OCI-LY1 (cell line): ENCODE results near the gene MEGF6.

Experiments
- H2AFZ ChIP-seq: fragments of 200-600 bp; sonication (generic), shearing (Covaris generic); 2 replicates; pipeline ENCODE4 v1.6.0; 2014; ENCODE audit warnings: antibody characterized with exemption, mild to moderate bottlenecking, low read length
- H3F3A ChIP-seq: fragments of 200-600 bp; sonication (generic), shearing (Covaris generic); 2 replicates; pipeline ENCODE4 v1.6.0; 2014; ENCODE audit warnings: mild to moderate bottlenecking, antibody characterized with exemption, low read length, moderate library complexity; ENCODE audit not compliant: insufficient read depth
- H3K27ac ChIP-seq: fragments of 200-600 bp; sonication (generic); 2 replicates; pipeline ENCODE4 v1.5.1; 2014; ENCODE audit warnings: low read length, mixed run types, mild to moderate bottlenecking, low read depth; ENCODE audit not compliant: poor library complexity, severe bottlenecking
- H3K27me3 ChIP-seq: fragments of 200-600 bp; sonication (generic); 2 replicates; pipeline ENCODE4 v1.6.0; 2014; ENCODE audit warnings: antibody characterized with exemption, mild to moderate bottlenecking, low read length, moderate library complexity; ENCODE audit not compliant: insufficient read depth
- H3K36me3 ChIP-seq: fragments of 200-600 bp; sonication (generic); 2 replicates; pipeline ENCODE4 v1.6.1; 2014; ENCODE audit warnings: mild to moderate bottlenecking, antibody characterized with exemption, low read length, moderate library complexity, mixed read lengths; ENCODE audit not compliant: insufficient read depth
- H3K4me1 ChIP-seq: fragments of 200-600 bp; sonication (generic); 2 replicates; pipeline ENCODE4 v1.5.1; 2014; ENCODE audit warnings: mild to moderate bottlenecking, low read length, moderate library complexity; ENCODE audit not compliant: insufficient read depth, severe bottlenecking
- H3K4me2 ChIP-seq: fragments of 200-600 bp; sonication (generic), shearing (Covaris generic); 2 replicates; pipeline ENCODE4 v1.6.1; 2014; ENCODE audit warnings: low read length
- H3K4me3 ChIP-seq: fragments of 200-600 bp; sonication (generic); 2 replicates; pipeline ENCODE4 v1.5.1; 2014; ENCODE audit warnings: low read length, low read depth, mild to moderate bottlenecking, mixed read lengths; ENCODE audit not compliant: poor library complexity, severe bottlenecking
- H3K79me2 ChIP-seq: fragments of 200-600 bp; shearing (Covaris generic); 2 replicates; pipeline ENCODE4 v1.6.1; 2016; ENCODE audit warnings: mixed run types, low read length, mixed read lengths; ENCODE audit not compliant: insufficient read depth
- H3K9ac ChIP-seq: fragments of 200-600 bp; sonication (generic), shearing (Covaris generic); 2 replicates; pipeline ENCODE4 v1.6.1; 2014; ENCODE audit warnings: mild to moderate bottlenecking, low read length, mixed read lengths
- H3K9me2 ChIP-seq: fragments of 200-600 bp; sonication (generic), shearing (Covaris generic); 2 replicates; pipeline ENCODE4 v1.6.1; 2014; ENCODE audit warnings: low read depth, mild to moderate bottlenecking, low read length, mixed read lengths
- H3K9me3 ChIP-seq: fragments of 200-600 bp; shearing (Covaris generic); 2 replicates; pipeline ENCODE4 v1.6.1; 2014; ENCODE audit warnings: low read length, mixed read lengths
- H4K20me1 ChIP-seq: fragments of 200-600 bp; sonication (generic), shearing (Covaris generic); 2 replicates; pipeline ENCODE4 v1.6.0; 2016; ENCODE audit warnings: mild to moderate bottlenecking, low read length; ENCODE audit not compliant: insufficient read depth
- EZH2 ChIP-seq: fragments of 200-600 bp; sonication (generic), shearing (Covaris generic); IDR thresholded peaks from 2 replicates; pipeline ENCODE4 v1.8.0; 2017; ENCODE audit warnings: borderline replicate concordance, mixed run types, mild to moderate bottlenecking, antibody characterized with exemption, low read length, moderate library complexity, mixed read lengths
- TF ChIP-seq, protein P1 (sequence below): fragments of 200-600 bp; sonication (generic), shearing (Covaris generic); IDR thresholded peaks from 2 replicates; pipeline ENCODE4 v1.5.1; 2017; ENCODE audit warnings: mild to moderate bottlenecking, antibody characterized with exemption, low read length, moderate library complexity, mixed read lengths

MEGF6 gene

DNA sequence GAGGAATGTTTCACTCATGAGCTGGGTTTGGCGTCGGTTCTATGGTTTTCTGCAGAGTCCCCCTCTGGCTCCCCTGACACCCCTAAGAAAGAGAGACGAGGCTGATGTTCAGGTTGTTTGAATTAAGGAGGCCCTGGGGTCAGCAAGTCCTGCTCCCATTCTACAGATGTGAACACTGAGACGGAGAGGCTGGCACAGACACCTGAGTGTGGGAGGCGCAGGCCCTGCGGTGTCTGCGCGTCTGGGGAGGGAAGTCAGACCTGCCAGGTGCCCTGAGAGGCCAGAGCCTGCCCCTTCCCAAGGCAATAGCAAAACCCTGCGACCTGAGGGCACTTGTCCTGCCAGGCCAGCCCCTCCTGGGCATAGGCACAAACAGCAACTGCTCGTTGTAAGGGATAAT is 47.7 kb downstream of the MEGF6 start:
- no peak overlapping the region for H3K27ac ChIP-seq
- no peaks in the 10 kb centered on the region for H3F3A ChIP-seq
- H3K79me2 ChIP-seq: no peaks in the 10 kb centered on the region
- no peak overlapping the region for H3K4me2 ChIP-seq
- H3K27me3 ChIP-seq: peaks cover 5% of the 10 kb centered on the region; the same call in 1 of the 2 replicates
- no peaks in the 10 kb centered on the region for H3K4me1 ChIP-seq
- no peak overlapping the region for H2AFZ ChIP-seq
- H3K9ac ChIP-seq: no peak overlapping the region
- TF ChIP-seq EZH2: no peak
- TF ChIP-seq, protein P1, sequence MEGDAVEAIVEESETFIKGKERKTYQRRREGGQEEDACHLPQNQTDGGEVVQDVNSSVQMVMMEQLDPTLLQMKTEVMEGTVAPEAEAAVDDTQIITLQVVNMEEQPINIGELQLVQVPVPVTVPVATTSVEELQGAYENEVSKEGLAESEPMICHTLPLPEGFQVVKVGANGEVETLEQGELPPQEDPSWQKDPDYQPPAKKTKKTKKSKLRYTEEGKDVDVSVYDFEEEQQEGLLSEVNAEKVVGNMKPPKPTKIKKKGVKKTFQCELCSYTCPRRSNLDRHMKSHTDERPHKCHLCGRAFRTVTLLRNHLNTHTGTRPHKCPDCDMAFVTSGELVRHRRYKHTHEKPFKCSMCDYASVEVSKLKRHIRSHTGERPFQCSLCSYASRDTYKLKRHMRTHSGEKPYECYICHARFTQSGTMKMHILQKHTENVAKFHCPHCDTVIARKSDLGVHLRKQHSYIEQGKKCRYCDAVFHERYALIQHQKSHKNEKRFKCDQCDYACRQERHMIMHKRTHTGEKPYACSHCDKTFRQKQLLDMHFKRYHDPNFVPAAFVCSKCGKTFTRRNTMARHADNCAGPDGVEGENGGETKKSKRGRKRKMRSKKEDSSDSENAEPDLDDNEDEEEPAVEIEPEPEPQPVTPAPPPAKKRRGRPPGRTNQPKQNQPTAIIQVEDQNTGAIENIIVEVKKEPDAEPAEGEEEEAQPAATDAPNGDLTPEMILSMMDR: no peak
- no peaks in the 10 kb centered on the region for H3K9me3 ChIP-seq
- H3K9me2 ChIP-seq: no peaks in the 10 kb centered on the region
- H3K4me3 ChIP-seq: no peak overlapping the region
- no peaks in the 10 kb centered on the region for H3K36me3 ChIP-seq
- H4K20me1 ChIP-seq: no peaks in the 10 kb centered on the region

DNA sequence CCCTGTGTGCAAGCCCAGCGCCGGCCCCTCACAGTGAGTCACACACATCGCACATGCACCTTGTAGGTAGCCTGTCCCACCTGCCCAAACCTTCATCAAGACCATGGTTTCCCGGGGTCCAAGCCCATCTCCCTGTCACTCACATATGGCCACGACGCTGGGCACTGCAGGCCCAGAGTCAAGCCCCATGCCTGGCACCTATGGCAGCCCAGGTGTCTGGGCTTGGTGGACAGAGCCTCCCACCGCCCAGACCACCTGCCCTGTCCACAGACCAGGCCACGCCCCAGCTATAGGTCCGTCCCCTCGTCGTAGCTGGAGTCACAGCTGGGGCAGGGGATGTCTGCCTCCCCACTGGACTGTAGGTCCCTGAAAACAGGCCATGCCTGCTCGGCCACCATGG is 48.2 kb downstream of the MEGF6 start:
- no peak overlapping the region for H3K4me2 ChIP-seq
- no peaks in the 10 kb centered on the region for H4K20me1 ChIP-seq
- no peak overlapping the region for H3K27ac ChIP-seq
- H3F3A ChIP-seq: no peaks in the 10 kb centered on the region
- no peaks in the 10 kb centered on the region for H3K9me3 ChIP-seq
- H3K9ac ChIP-seq: no peak overlapping the region
- no peak overlapping the region for H2AFZ ChIP-seq
- no peaks in the 10 kb centered on the region for H3K4me1 ChIP-seq
- TF ChIP-seq EZH2: no peak
- TF ChIP-seq, protein P1: no peak
- no peaks in the 10 kb centered on the region for H3K36me3 ChIP-seq
- no peaks in the 10 kb centered on the region for H3K9me2 ChIP-seq
- H3K4me3 ChIP-seq: no peak overlapping the region
- H3K27me3 ChIP-seq: peaks cover 5% of the 10 kb centered on the region; the same call in 1 of the 2 replicates
- no peaks in the 10 kb centered on the region for H3K79me2 ChIP-seq

DNA sequence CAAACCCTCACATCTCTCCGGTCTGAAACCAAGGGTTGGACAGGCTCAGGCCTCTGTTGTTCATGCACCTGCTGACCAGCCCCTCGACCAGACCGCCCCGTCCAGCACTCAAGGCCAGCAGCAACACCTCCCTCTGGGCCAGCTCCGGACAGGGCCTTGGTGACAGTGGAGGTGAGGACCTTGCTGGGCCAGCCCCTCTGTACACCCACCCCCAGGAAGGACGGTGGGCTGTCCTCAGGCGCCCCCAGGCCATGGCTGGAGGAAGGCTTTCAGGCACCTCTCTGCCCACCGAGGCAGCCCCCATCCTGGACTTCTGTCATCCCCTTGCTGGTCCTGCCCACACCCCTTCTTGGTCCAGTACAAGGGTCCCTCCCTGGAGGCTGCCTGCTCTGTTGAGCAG is 48.6 kb downstream of the MEGF6 start:
- Histone ChIP-seq H3K27ac (no peak overlapping the region), H3K27me3 (peaks cover 5% of the 10 kb centered on the region; the same call in 1 of the 2 replicates), H3K36me3 (no peaks in the 10 kb centered on the region), H3K9me2 (no peaks in the 10 kb centered on the region), H3F3A (no peaks in the 10 kb centered on the region), H3K4me1 (no peaks in the 10 kb centered on the region), H3K4me2 (no peak overlapping the region), H3K4me3 (no peak overlapping the region), H3K9me3 (no peaks in the 10 kb centered on the region), H3K9ac (no peak overlapping the region), H4K20me1 (no peaks in the 10 kb centered on the region), H2AFZ (no peak overlapping the region), H3K79me2 (no peaks in the 10 kb centered on the region)
- TF ChIP-seq, protein P1: no peak
- no peak for TF ChIP-seq EZH2
